ENCODE measurements around the gene PNMA8C.
A peak's percentile ranks its signal among the peaks of the same experiment; 100 is the strongest.

Gene PNMA8C

DNA sequence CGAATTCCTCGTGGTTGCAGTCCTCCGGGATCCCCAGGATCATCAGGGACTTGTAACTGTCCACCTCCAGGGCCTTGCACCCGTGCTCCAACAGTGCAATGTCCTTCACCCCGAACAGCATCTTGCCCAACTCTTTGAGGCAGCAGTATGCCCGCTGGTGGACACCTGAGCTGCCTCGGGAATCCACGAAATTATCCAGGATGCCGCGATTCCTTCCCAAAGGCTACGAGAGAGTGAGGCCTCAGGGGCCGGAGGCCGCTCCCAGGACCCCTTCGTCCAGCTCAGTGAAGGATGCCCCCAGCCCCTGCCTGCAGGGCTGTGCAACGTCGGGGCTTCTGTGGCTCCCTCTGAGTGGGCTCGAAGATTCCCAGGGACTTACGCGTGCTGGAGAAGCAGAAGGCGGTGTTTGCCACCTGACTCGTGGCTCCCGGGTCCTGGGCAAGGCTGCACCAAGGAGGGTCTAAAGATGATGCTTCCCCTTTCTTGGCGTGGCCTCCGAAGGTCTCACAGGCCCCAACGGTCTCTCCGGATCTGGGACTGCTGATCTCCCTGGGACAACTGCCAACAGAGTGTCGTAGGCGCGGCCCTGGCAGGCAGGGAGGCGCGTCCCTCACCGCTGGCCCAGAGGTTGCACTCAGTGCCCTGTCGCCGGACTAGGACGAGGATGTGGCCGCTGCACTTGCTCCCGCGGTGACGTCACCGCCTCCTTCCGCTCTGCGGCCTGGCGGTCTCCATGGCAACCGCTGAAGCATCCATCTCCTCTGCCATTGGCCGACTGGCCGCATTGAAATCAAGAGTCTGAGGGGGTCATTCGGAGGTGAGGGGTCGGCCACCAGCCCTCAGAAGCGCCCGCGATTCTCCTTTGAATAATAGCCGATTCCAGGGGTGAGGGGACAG, at the start of gene PNMA8C:
Gene PNMA8C (minus strand): TSS at position 698 of the 897 bp plus-strand sequence. CDS start 577 bp downstream, at position 121.
- no peak within 1 kb of the TSS; the same call in 1 of the 2 replicates for H3K4me3 ChIP-seq (ENCODE audit: low read length)
- no peak for TF ChIP-seq ZNF274 (IDR thresholded peaks at IDR 0.05; ENCODE audit: low read depth, low read length)

GRCh38 chr19:46475986-46476385, 47.2 kb upstream of the PNMA8C start:
- no peak for TF ChIP-seq ZNF274 (IDR thresholded peaks at IDR 0.05; ENCODE audit: low read depth, low read length)
- no peak overlapping the region for H3K4me3 ChIP-seq (ENCODE audit: low read length)

GRCh38 chr19:46474211-46474610, 45.5 kb upstream of the PNMA8C start:
- no peak for TF ChIP-seq ZNF274 (IDR thresholded peaks at IDR 0.05; ENCODE audit: low read depth, low read length)
- no peak overlapping the region for H3K4me3 ChIP-seq (ENCODE audit: low read length)

DNA sequence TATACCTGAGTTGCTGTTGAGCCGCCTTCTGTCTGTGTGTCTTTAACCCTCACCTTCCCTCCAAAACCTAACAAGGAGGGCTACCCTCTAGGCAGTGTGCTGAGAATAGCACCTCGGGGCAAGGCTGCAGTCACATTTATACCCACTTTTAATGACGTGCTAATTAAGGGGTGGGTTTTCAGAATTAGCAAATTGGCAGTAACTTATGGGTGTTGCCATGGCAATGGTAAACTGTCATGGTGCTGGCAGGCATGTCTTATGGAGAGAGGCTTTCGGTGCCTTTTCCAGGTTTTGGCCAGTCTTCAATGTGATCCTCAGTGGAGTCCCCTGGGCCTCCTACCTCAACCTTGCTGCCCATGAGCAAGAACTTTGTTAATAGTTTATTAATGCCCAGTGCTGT, 43.9 kb upstream of the PNMA8C start:
- TF ChIP-seq ZNF274 (IDR thresholded peaks at IDR 0.05; ENCODE audit: low read depth, low read length): no peak

DNA sequence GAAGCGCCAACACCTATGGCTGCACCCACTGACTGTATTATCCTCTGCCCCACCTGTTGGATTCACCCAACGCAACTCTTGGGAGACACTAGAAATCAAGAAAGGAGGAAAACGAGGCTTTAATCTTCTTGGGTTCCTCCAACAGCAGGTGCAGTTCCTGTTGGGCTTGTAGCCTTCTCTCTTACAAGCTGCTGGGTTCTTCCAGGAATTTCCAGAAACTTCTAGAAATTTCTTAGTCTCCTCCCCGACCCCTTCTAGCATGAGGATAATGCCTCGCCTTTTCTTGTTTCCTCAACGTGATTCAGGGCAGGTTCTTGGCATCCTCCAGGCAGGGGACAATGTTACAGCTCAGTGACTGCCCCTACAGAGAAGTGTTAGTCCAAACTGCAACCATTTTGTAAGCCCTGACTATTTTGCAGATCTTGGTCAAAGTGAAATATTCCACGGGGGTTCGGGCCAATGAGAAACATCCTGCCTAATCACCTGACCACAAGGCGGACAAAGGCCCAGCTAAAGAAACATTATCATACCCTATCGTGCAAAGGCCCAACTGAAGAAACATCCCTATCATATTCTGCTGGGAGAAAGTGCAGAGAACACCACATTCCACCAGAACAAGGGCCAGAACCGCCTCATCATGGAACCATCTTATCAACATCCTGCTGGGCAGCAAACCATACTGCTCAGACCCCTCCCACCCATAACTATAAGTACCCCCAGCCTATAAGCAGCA, 43.2 kb upstream of the PNMA8C start:
- no peak overlapping the region for H3K4me3 ChIP-seq (ENCODE audit: low read length)

More for the DNA sequence above, 43.9 kb upstream of the PNMA8C start:
- H3K4me3 ChIP-seq (ENCODE audit: low read length): no peak overlapping the region

DNA sequence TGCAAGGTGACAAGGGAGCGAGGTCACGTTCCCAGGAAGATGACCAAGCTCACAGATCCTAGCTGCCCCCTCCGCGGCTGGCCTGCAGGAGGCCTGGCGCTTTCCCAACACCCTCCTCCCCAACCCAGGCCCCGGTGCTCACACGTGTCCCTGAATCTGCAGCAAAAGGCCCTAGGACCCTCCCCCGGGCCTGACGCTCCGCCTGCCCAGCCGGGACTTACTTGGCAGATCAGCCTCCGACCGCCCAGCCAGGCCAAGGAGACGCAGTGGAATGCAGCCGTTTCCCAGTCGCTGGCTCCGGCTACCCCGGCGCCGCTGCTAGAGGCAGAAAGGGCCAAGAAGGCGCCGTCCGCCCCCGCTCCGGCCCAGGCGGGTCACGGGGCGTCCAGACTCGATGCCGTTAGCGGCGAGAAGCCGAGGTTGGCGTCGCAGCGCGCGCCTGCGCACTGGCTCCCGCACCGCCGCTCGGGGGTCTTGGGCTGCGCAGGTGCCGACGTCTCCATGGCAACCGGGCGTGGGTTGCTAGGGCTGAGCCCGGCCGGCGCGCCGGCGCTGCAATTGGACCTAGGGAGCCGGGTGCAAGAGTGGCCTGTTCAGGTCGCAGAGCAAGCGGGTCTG, 42.5 kb upstream of the PNMA8C start, which contains the start of gene PNMA8A:
Gene PNMA8A (minus strand): TSS at position 448 of the 618 bp plus-strand sequence. CDS start 528 bp downstream, outside the sequence.
- no peak for TF ChIP-seq ZNF274 (IDR thresholded peaks at IDR 0.05; ENCODE audit: low read depth, low read length)

More for the DNA sequence above, 43.2 kb upstream of the PNMA8C start:
- no peak for TF ChIP-seq ZNF274 (IDR thresholded peaks at IDR 0.05; ENCODE audit: low read depth, low read length)

DNA sequence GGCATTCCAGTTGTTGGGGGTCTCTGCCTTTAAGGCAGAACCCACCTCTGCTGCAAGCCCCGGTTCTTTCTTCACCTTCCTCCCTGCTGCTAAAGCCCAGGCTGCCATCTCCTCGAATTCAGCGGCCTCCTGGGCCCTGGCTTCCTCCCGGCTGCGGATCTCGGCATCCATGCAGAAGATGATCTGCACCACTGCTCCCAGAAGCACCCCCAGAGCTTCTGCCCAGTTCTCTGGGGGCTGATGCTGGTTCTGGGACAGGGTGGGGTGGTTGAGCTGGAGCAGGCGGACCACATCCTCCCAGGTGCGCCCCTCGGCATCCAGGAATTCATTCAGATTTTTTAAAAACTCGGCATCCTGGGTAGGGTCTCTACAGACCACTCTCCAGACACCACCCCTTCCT, 41.6 kb upstream of the PNMA8C start:
- no peak overlapping the region for H3K4me3 ChIP-seq (ENCODE audit: low read length)
- no peak for TF ChIP-seq ZNF274 (IDR thresholded peaks at IDR 0.05; ENCODE audit: low read depth, low read length)

More for the DNA sequence above, 42.5 kb upstream of the PNMA8C start, which contains the start of gene PNMA8A:
- peak within 1 kb of the TSS; percentile 4; the same call in 1 of the 2 replicates for H3K4me3 ChIP-seq (ENCODE audit: low read length)

- no peak for TF ChIP-seq ZNF274 (IDR thresholded peaks at IDR 0.05; ENCODE audit: low read depth, low read length)
- H3K4me3 ChIP-seq (ENCODE audit: low read length): no peak overlapping the region
Measured at GRCh38 chr19:46469541-46470185, 40.9 kb upstream of the PNMA8C start.

GRCh38 chr19:46466536-46467196, 37.9 kb upstream of the PNMA8C start:
- no peak for TF ChIP-seq ZNF274 (IDR thresholded peaks at IDR 0.05; ENCODE audit: low read depth, low read length)
- H3K4me3 ChIP-seq (ENCODE audit: low read length): no peak overlapping the region

DNA sequence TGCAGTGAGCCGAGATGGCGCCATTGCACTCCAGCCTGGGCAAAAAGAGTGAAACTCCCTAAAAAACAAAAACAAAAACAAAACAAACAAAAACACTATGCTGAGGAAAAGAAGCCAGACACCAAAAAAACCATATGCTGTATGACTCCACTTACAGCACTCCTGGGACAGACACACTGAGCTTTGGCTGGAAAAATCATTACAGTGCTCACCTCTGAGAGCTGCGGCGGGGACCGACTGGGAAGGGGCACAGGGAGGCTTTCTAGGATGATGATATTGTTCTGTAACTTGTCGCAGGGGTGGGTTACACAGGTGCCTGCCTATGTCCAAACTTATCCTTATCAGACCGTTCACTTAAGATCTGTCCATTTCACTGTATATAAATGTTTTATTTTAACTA, 34.8 kb upstream of the PNMA8C start:
- no peak for TF ChIP-seq ZNF274 (IDR thresholded peaks at IDR 0.05; ENCODE audit: low read depth, low read length)
- no peak overlapping the region for H3K4me3 ChIP-seq (ENCODE audit: low read length)

GRCh38 chr19:46461537-46461936, 32.8 kb upstream of the PNMA8C start:
- TF ChIP-seq ZNF274 (IDR thresholded peaks at IDR 0.05; ENCODE audit: low read depth, low read length): no peak
- H3K4me3 ChIP-seq (ENCODE audit: low read length): no peak overlapping the region

- no peak overlapping the region for H3K4me3 ChIP-seq (ENCODE audit: low read length)
- no peak for TF ChIP-seq ZNF274 (IDR thresholded peaks at IDR 0.05; ENCODE audit: low read depth, low read length)
Measured at GRCh38 chr19:46460981-46461380, 32.2 kb upstream of the PNMA8C start.

GRCh38 chr19:46460055-46460454, 31.3 kb upstream of the PNMA8C start:
- no peak overlapping the region for H3K4me3 ChIP-seq (ENCODE audit: low read length)
- no peak for TF ChIP-seq ZNF274 (IDR thresholded peaks at IDR 0.05; ENCODE audit: low read depth, low read length)

All from GM08714 (cell line).